Measurements from ENCODE around the gene VN1R2. TPM values are rescaled to one million over a fixed set of nuclear protein-coding genes. Genes with fewer than 3 reads are reported as not detected.
"Not testable (repeated sequence)": the region's sequence is repeated elsewhere in the genome, so short reads cannot be mapped to it uniquely, and the experiment has no call there.

The VN1R2 gene
- total RNA-seq, 1 donor from 2014 or later: not detected

DNA sequence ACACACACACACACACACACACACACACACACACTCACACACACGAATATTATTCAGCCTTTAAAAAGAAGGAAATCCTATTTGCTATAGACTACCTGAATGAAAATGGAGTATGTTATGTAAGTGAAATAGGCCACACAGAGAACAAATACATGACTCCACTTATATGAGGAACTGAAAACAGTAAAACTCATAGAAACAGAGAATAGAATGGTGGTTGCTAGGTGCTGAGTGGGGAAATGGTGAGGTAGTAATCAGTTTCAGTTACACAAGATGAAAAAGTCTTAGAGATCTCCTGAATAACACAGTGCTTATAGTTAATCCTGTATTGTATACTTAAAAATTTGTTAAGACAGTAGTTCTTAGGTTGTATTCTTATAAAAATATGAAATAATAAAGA lies 11.6 kb upstream of the VN1R2 start:
- no peak for DNase-seq (ENCODE audit: low spot score)
- H3K27me3 Mint-ChIP-seq (ENCODE audit: low read depth): no peaks in the 10 kb centered on the region
- no peak overlapping the region for H3K4me3 Mint-ChIP-seq (ENCODE audit: unreplicated experiment)
- H3K36me3 Mint-ChIP-seq (ENCODE audit: low read depth): peaks cover 81% of the 10 kb centered on the region
- H3K27ac Mint-ChIP-seq (ENCODE audit: unreplicated experiment): no peak overlapping the region
- H3K4me1 Mint-ChIP-seq (ENCODE audit: low read depth): no peaks in the 10 kb centered on the region
- TF ChIP-seq, protein P1, sequence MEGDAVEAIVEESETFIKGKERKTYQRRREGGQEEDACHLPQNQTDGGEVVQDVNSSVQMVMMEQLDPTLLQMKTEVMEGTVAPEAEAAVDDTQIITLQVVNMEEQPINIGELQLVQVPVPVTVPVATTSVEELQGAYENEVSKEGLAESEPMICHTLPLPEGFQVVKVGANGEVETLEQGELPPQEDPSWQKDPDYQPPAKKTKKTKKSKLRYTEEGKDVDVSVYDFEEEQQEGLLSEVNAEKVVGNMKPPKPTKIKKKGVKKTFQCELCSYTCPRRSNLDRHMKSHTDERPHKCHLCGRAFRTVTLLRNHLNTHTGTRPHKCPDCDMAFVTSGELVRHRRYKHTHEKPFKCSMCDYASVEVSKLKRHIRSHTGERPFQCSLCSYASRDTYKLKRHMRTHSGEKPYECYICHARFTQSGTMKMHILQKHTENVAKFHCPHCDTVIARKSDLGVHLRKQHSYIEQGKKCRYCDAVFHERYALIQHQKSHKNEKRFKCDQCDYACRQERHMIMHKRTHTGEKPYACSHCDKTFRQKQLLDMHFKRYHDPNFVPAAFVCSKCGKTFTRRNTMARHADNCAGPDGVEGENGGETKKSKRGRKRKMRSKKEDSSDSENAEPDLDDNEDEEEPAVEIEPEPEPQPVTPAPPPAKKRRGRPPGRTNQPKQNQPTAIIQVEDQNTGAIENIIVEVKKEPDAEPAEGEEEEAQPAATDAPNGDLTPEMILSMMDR (IDR thresholded peaks at IDR 0.05): no peak
- H3K9me3 Mint-ChIP-seq (ENCODE audit: low read depth): peaks cover 77% of the 10 kb centered on the region

DNA sequence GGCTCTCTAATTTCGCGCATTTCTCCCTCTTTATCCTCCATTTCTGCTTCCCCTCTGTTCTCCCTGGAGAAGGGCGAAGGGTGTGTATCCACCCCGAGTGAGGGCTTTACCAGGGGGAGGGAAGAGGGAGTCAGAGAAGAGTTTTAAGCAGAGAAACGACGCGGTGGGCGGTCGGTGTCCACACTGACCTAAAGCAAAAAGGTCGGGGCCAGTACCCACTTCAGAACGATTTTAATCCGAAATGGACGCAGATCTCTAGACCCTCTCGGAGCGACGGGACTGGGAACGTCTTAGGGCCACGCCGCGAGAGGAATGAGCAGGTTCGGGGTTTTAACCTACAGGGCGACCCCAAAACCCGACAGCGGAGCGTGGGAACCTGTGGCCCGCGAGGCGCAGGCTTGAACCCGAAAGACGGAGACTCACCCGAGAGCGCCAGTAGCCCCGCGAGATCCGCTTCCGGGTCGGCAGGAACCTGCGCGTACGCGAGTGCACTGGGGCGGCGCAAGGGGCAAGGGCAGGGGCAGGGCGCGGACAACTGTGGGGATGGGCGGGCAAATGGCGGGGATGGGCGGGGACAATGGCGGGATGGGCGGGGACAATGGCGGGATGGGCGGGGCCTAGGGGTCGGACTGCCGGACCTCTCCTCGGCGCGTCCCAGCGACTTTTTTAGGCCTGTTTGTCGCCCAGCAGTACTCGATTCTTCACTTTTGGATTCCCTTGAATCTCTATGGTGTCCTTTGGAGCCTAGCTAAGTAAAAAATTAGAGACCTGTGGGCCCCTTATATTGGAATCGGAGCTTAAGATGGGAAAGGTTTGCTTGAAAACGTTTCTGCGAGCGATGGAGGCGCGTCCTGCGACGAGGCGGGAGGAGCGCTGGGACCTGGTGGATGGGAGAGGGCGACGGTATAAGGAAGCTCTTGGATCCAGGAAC lies 3.4 kb upstream of the VN1R2 start, which contains the start of gene ZNF677:
ZNF677 (minus strand) TSS at position 463 of the 931 bp plus-strand sequence. CDS start 3,323 bp downstream, outside the sequence.
- Mint-ChIP-seq H3K4me1 (ENCODE audit: low read depth) (peaks cover 10% of the 10 kb centered on the region), H3K9me3 (ENCODE audit: low read depth) (peaks cover 40% of the 10 kb centered on the region), H3K36me3 (ENCODE audit: low read depth) (peaks cover 37% of the 10 kb centered on the region), H3K27ac (ENCODE audit: unreplicated experiment) (peak within 1 kb of the TSS; percentile 70), H3K27me3 (ENCODE audit: low read depth) (no peaks in the 10 kb centered on the region), H3K4me3 (ENCODE audit: unreplicated experiment) (peak within 1 kb of the TSS; percentile 78)
- peak; percentile 96 for DNase-seq (ENCODE audit: low spot score)
- TF ChIP-seq, protein P1 (IDR thresholded peaks at IDR 0.05): no peak

DNA sequence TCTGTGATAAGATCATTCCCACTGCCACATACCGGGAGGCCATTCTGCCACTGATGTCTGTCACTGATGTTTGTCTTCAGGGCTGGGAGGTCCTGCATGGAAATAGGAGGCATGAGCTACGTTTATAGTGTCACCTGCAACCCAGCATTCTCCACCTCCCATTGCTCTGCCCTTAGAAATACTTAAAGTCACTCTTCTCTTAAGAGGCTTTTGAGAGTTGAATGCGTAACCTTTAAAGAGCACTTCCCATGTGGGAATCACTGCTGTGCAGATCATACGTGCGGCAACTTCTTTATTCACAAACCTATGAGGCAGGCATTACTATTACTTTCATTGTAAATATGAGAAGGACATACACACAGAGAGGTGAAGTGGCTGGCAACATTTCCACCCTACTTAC lies 9.5 kb downstream of the VN1R2 start, which contains the start of gene VN1R4:
VN1R4 (minus strand) TSS at position 101 of the 400 bp plus-strand sequence; CDS start at position 43, 58 bp downstream.
- not testable (repeated sequence) for DNase-seq (ENCODE audit: low spot score); H3K4me1 Mint-ChIP-seq (ENCODE audit: low read depth); H3K36me3 Mint-ChIP-seq (ENCODE audit: low read depth); H3K27me3 Mint-ChIP-seq (ENCODE audit: low read depth); H3K27ac Mint-ChIP-seq (ENCODE audit: unreplicated experiment); H3K4me3 Mint-ChIP-seq (ENCODE audit: unreplicated experiment)
- peaks cover 40% of the 10 kb centered on the region for H3K9me3 Mint-ChIP-seq (ENCODE audit: low read depth)

DNA sequence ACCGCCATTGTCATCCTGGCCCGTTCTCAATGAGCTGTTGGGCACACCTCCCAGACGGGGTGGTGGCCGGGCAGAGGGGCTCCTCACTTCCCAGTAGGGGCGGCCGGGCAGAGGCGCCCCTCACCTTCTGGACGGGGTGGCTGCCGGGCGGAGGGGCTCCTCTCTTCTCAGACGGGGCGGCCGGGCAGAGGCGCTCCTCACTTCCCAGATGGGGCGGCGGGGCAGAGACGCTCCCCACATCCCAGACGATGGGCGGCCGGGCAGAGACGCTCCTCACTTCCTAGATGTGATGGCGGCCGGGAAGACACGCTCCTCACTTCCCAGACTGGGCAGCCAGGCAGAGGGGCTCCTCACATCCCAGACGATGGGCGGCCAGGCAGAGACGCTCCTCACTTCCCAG lies 11.8 kb downstream of the VN1R2 start:
- DNase-seq (ENCODE audit: low spot score); H3K4me3 Mint-ChIP-seq (ENCODE audit: unreplicated experiment); H3K27ac Mint-ChIP-seq (ENCODE audit: unreplicated experiment); H3K4me1 Mint-ChIP-seq (ENCODE audit: low read depth); H3K27me3 Mint-ChIP-seq (ENCODE audit: low read depth); H3K36me3 Mint-ChIP-seq (ENCODE audit: low read depth): not testable (repeated sequence)
- peaks cover 41% of the 10 kb centered on the region for H3K9me3 Mint-ChIP-seq (ENCODE audit: low read depth)

DNA sequence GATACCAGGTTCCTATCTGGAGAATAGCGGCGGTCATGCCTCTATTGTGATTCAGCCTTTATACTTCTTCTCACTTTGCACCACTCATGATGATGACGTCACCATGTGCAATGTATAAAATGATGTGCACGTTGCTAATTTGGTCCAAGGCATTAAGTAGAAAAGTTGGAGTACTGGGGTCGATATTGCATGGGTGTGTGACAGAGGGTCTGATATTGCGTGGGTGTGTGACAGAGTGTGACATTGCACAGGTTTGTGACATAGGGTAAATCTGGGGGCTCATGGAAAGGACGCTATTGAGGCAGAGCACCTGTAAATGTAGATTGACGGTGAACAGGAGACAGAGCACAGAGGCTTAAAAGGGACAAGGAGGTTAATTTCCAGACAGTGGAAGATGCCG lies 14.0 kb downstream of the VN1R2 start:
- Mint-ChIP-seq H3K4me3 (ENCODE audit: unreplicated experiment) (no peak overlapping the region), H3K9me3 (ENCODE audit: low read depth) (peaks cover 47% of the 10 kb centered on the region)

DNA sequence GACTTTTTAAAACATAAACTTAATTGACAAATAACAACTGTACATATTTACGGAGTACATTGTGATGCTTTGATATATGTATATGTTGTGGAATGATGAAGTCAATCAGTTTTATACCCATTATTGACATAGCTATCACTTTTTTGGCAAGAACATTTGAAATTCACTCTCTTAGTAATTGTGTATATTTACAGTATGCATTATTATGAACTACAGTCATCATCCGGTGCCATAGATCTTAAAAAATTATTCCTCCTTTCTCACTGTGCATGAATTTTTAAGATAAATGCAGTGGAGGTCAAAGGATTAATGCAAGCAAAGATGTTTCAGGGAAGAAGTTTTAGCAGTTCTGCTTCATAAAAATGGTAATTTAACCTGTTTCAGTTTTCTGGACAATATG lies 17.4 kb downstream of the VN1R2 start:
- no peak for DNase-seq (ENCODE audit: low spot score)
- H3K4me1 Mint-ChIP-seq (ENCODE audit: low read depth): no peaks in the 10 kb centered on the region
- H3K36me3 Mint-ChIP-seq (ENCODE audit: low read depth): peaks cover 5% of the 10 kb centered on the region
- peaks cover 63% of the 10 kb centered on the region for H3K9me3 Mint-ChIP-seq (ENCODE audit: low read depth)
- no peak overlapping the region for H3K27ac Mint-ChIP-seq (ENCODE audit: unreplicated experiment)
- no peak overlapping the region for H3K4me3 Mint-ChIP-seq (ENCODE audit: unreplicated experiment)
- TF ChIP-seq, protein P1 (IDR thresholded peaks at IDR 0.05): no peak
- H3K27me3 Mint-ChIP-seq (ENCODE audit: low read depth): no peaks in the 10 kb centered on the region

More for the DNA sequence above, 14.0 kb downstream of the VN1R2 start:
- no peaks in the 10 kb centered on the region for H3K4me1 Mint-ChIP-seq (ENCODE audit: low read depth)
- H3K27ac Mint-ChIP-seq (ENCODE audit: unreplicated experiment): no peak overlapping the region
- H3K36me3 Mint-ChIP-seq (ENCODE audit: low read depth): peaks cover 5% of the 10 kb centered on the region
- no peak for DNase-seq (ENCODE audit: low spot score)
- no peaks in the 10 kb centered on the region for H3K27me3 Mint-ChIP-seq (ENCODE audit: low read depth)
- TF ChIP-seq, protein P1 (IDR thresholded peaks at IDR 0.05): no peak

DNA sequence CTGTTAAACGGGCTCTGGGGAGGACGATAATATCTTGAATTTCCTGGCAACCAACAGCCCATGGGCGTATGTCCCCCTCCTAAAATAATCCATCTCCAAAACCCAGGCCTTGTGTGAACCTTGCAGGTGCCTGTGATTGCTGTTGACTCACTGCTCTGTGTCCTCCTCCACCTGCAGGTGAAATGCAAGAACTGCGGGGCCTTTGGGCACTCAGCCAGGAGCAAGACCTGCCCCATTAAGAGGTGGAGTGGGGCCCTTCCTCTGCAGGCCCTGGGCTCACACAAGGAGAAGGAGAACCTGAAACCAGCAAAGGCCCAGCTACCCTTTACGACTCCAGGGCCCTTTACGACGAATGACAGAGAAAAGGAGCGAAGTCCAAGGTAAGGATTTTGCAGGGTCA lies 23.9 kb downstream of the VN1R2 start:
- DNase-seq (ENCODE audit: low spot score); H3K27ac Mint-ChIP-seq (ENCODE audit: unreplicated experiment); H3K4me1 Mint-ChIP-seq (ENCODE audit: low read depth); H3K4me3 Mint-ChIP-seq (ENCODE audit: unreplicated experiment); H3K36me3 Mint-ChIP-seq (ENCODE audit: low read depth); H3K27me3 Mint-ChIP-seq (ENCODE audit: low read depth): not testable (repeated sequence)
- peaks cover 45% of the 10 kb centered on the region for H3K9me3 Mint-ChIP-seq (ENCODE audit: low read depth)

All from chondrocyte (in vitro differentiated cells).